HCT116 (cell line): ENCODE data around the gene ZNF138. TPM values are rescaled to one million over a fixed set of nuclear protein-coding genes. Genes with fewer than 3 reads are reported as not detected.

Experiments
- ATAC-seq: fragments of 200-7000 bp; cut with Tn5 transposase; 2 replicates; pipeline ENCODE4 v1.9.1; 2020; ENCODE audit warnings: mild to moderate bottlenecking, moderate library complexity
- BruUV-seq: library from RNA; stranded (reverse); fragments of 400-500 nt; replicated peaks from 2 replicates; lab custom pipeline; 2021; lab: Mats Ljungman, UMichigan
- CTCF ChIA-PET: fragments of 300-600 bp; sonication (Branson Sonifier 250); formaldehyde crosslinking; loops from one replicate; lab custom pipeline; 2021; ENCODE audit warnings: antibody characterized with exemption; lab: Charles Lee
- POLR2A ChIA-PET: fragments of 300-600, 350-600 bp; sonication (Branson Sonifier 250); formaldehyde crosslinking; loops from one replicate; lab custom pipeline; 2021; ENCODE audit warnings: antibody characterized with exemption; lab: Charles Lee
- RAD21 ChIA-PET, 2 experiments: fragments of 300-600 bp; sonication (Branson Sonifier 250); formaldehyde crosslinking; loops; one replicate each; lab custom pipeline; 2023; ENCODE audit warnings: low total read pairs in 2 of 2; ENCODE audit not compliant: uncharacterized antibody in 2 of 2, unreplicated experiment in 2 of 2, low non-redundant PET in 1 of 2; lab: Charles Lee
- DNase-seq: peaks from one replicate; pipeline ENCODE4 v3.0.0-alpha.2; 2010; ENCODE audit warnings: low read depth, low spot score
- H2AFZ ChIP-seq: fragments of 200-600 bp; shearing (Covaris generic), sonication (generic); 2 replicates; pipeline ENCODE4 v1.6.1; 2017; ENCODE audit warnings: low read depth, mixed run types, mixed read lengths, antibody characterized with exemption, low read length; ENCODE audit not compliant: poor library complexity, severe bottlenecking
- H3K27ac ChIP-seq: 2 replicates; pipeline ENCODE4 v1.5.1; 2012; ENCODE audit warnings: low read depth, low read length
- H3K27me3 ChIP-seq: fragments of 200-600 bp; sonication (generic); 2 replicates; pipeline ENCODE4 v1.6.1; 2016; ENCODE audit warnings: mixed run types, low read length, mixed read lengths; ENCODE audit not compliant: insufficient read depth
- H3K36me3 ChIP-seq, 2 experiments: fragments of 200-500 bp in 1 of 2; fragments of 200-600 bp in 1 of 2; sonication (Bioruptor generic) in 1 of 2; sonication (generic) in 1 of 2; 2 replicates each; pipeline versions ENCODE4 v1.5.1 to v1.6.1; 2014 to 2016; ENCODE audit warnings: low read length in 2 of 2, inconsistent platforms in 1 of 2, mixed read lengths in 1 of 2, mixed run types in 1 of 2; ENCODE audit not compliant: insufficient read depth in 2 of 2, control insufficient read depth in 1 of 2
- H3K4me1 ChIP-seq, 2 experiments: fragments of 200-600 bp in 1 of 2; sonication (generic) in 1 of 2; 2 replicates each; pipeline versions ENCODE4 v1.5.1 to v1.6.1; 2012 to 2017; ENCODE audit warnings: low read length in 2 of 2, inconsistent platforms in 1 of 2, mild to moderate bottlenecking in 1 of 2, mixed read lengths in 1 of 2, mixed run types in 1 of 2, moderate library complexity in 1 of 2; ENCODE audit not compliant: insufficient read depth in 2 of 2, control insufficient read depth in 1 of 2
- H3K4me2 ChIP-seq: fragments of 200-600 bp; sonication (generic); 2 replicates; pipeline ENCODE4 v1.6.1; 2017; ENCODE audit warnings: mixed run types, low read length, mixed read lengths
- H3K4me3 ChIP-seq, 2 experiments: fragments of 200-600 bp in 1 of 2; sonication (generic) in 1 of 2; replicated peaks in 1 of 2; 2 replicates each; pipeline ENCODE4 v1.5.1; 2011 to 2016; ENCODE audit warnings: low read length in 2 of 2, control low read depth in 1 of 2, low read depth in 1 of 2, mild to moderate bottlenecking in 1 of 2, mixed read lengths in 1 of 2, mixed run types in 1 of 2
- H3K79me2 ChIP-seq: fragments of 200-600 bp; sonication (generic); 2 replicates; pipeline ENCODE4 v1.6.1; 2017; ENCODE audit warnings: mild to moderate bottlenecking, mixed run types, low read length, moderate library complexity, mixed read lengths; ENCODE audit not compliant: insufficient read depth
- H3K9ac ChIP-seq: fragments of 200-600 bp; sonication (generic); 2 replicates; pipeline ENCODE4 v1.6.1; 2016; ENCODE audit warnings: low read length, mixed read lengths
- H3K9me2 ChIP-seq: fragments of 200-600 bp; sonication (generic), shearing (Covaris generic); 2 replicates; pipeline ENCODE4 v1.6.1; 2017; ENCODE audit warnings: mixed run types, mild to moderate bottlenecking, moderate library complexity; ENCODE audit not compliant: insufficient read depth
- H3K9me3 ChIP-seq, 2 experiments: fragments of 200-500 bp in 1 of 2; fragments of 200-600 bp in 1 of 2; sonication (Bioruptor generic) in 1 of 2; sonication (generic) in 1 of 2; 2 replicates each; pipeline ENCODE4 v1.6.1; 2014 to 2017; ENCODE audit warnings: low read length in 2 of 2, mixed read lengths in 2 of 2, inconsistent platforms in 1 of 2, low read depth in 1 of 2, mild to moderate bottlenecking in 1 of 2, mixed run types in 1 of 2, moderate library complexity in 1 of 2; ENCODE audit not compliant: control insufficient read depth in 1 of 2, insufficient read depth in 1 of 2
- H4K20me1 ChIP-seq: fragments of 200-600 bp; sonication (generic), shearing (Covaris generic); 2 replicates; pipeline ENCODE4 v1.6.1; 2017; ENCODE audit warnings: mixed run types, mild to moderate bottlenecking, moderate library complexity; ENCODE audit not compliant: insufficient read depth
- CBX3 ChIP-seq: IDR thresholded peaks from 2 replicates; pipeline ENCODE4 v1.6.1; 2012; ENCODE audit warnings: low read depth
- ELF1 ChIP-seq: IDR thresholded peaks from 2 replicates; pipeline ENCODE4 v1.6.1; 2012; ENCODE audit warnings: low read depth, borderline replicate concordance
- EZH2 ChIP-seq: fragments of 200-600 bp; sonication (generic); IDR thresholded peaks from 2 replicates; pipeline ENCODE4 v1.6.1; 2017; ENCODE audit warnings: antibody characterized with exemption, mixed run types
- FOSL1 ChIP-seq: IDR thresholded peaks from 2 replicates; pipeline ENCODE4 v1.6.1; 2012; ENCODE audit warnings: low read depth
- JUND ChIP-seq: IDR thresholded peaks from 2 replicates; pipeline ENCODE4 v1.6.1; 2012
- POLR2A ChIP-seq: IDR thresholded peaks from 2 replicates; pipeline ENCODE4 v1.7.0; 2011; ENCODE audit warnings: borderline replicate concordance; ENCODE audit not compliant: insufficient read depth, insufficient read length; ENCODE audit errors: extremely low read depth
- SRF ChIP-seq: IDR thresholded peaks from 2 replicates; pipeline ENCODE4 v1.6.1; 2012; ENCODE audit warnings: low read depth
- TCF7L2 ChIP-seq: IDR thresholded peaks from 2 replicates; pipeline ENCODE4 v1.7.0; 2011; ENCODE audit warnings: borderline replicate concordance, inconsistent platforms; ENCODE audit not compliant: insufficient read depth, insufficient read length; ENCODE audit errors: extremely low read depth
- YY1 ChIP-seq: IDR thresholded peaks from 2 replicates; pipeline ENCODE4 v1.6.1; 2011; ENCODE audit warnings: low read length, low read depth, moderate library complexity, mild to moderate bottlenecking; ENCODE audit not compliant: insufficient replicate concordance; ENCODE audit errors: extremely low read depth
- ZBTB33 ChIP-seq: IDR thresholded peaks from 2 replicates; pipeline ENCODE4 v1.6.1; 2011; ENCODE audit warnings: mild to moderate bottlenecking, low read length, moderate library complexity; ENCODE audit not compliant: insufficient replicate concordance; ENCODE audit errors: extremely low read depth
- ZFX ChIP-seq: fragments of 450-650 bp; IDR thresholded peaks from 2 replicates; pipeline ENCODE4 v1.6.1; 2017
- intact Hi-C: fragments of 100-400 bp; cut with micrococcal nuclease; formaldehyde crosslinking; loops from 2 replicates; pipeline ENCODE4 v1.10.0; 2022
- total RNA-seq: library from RNA; stranded (reverse); gene quantifications from one replicate; pipeline ENCODE4 v1.2.1, GENCODE V29; 2021; ENCODE audit not compliant: unreplicated experiment
- TF ChIP-seq, protein P1 (sequence below): IDR thresholded peaks from 2 replicates; pipeline ENCODE4 v1.6.1; 2012; ENCODE audit warnings: low read depth
- TF ChIP-seq, protein P2 (sequence below): IDR thresholded peaks from 2 replicates; pipeline ENCODE4 v1.6.1; 2012

The ZNF138 gene
- total RNA-seq, 1 experiment from 2014 or later, result 10.1 TPM

DNA sequence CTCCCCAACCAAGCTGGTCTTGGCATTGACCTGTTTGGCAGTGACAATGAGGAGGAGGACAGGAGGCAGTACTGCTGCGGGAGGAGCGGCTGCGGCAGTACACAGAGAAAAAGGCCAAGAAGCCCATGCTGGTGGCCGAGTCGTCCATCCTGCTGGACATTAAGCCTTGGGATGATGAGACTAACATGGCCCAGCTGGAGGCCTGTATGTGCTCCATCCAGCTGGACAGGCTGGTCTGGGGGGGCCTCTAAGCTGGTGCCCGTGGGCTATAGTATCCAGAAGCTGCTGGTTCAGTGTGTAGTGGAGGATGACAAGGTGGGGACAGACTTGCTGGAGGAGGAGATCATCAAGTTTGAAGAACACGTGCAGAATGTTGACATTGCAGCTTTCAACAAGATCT, 69.7 kb downstream of the ZNF138 start:
- no peak for ATAC-seq
- Histone ChIP-seq H3K36me3 (no peaks in the 10 kb centered on the region), H2AFZ (no peak overlapping the region), H3K27me3 (no peaks in the 10 kb centered on the region), H3K4me2 (no peak overlapping the region), H4K20me1 (no peaks in the 10 kb centered on the region), H3K4me1 (no peaks in the 10 kb centered on the region), H3K9ac (no peak overlapping the region), H3K27ac (no peak overlapping the region), H3K9me3 (no peaks in the 10 kb centered on the region), H3K9me2 (no peaks in the 10 kb centered on the region), H3K4me3 (no peak overlapping the region), H3K79me2 (no peaks in the 10 kb centered on the region)
- intact Hi-C loops, result no loop called here
- no peak for DNase-seq
- CTCF ChIA-PET, result no interaction called here
- no TSS peak for BruUV-seq
- RAD21 ChIA-PET, result no interaction called here
- TF ChIP-seq ZFX (no peak), JUND (no peak), ELF1 (no peak), TCF7L2 (no peak), EZH2 (no peak), SRF (no peak), FOSL1 (no peak), YY1 (no peak), POLR2A (no peak), ZBTB33 (no peak), CBX3 (no peak)
- TF ChIP-seq, protein P1, sequence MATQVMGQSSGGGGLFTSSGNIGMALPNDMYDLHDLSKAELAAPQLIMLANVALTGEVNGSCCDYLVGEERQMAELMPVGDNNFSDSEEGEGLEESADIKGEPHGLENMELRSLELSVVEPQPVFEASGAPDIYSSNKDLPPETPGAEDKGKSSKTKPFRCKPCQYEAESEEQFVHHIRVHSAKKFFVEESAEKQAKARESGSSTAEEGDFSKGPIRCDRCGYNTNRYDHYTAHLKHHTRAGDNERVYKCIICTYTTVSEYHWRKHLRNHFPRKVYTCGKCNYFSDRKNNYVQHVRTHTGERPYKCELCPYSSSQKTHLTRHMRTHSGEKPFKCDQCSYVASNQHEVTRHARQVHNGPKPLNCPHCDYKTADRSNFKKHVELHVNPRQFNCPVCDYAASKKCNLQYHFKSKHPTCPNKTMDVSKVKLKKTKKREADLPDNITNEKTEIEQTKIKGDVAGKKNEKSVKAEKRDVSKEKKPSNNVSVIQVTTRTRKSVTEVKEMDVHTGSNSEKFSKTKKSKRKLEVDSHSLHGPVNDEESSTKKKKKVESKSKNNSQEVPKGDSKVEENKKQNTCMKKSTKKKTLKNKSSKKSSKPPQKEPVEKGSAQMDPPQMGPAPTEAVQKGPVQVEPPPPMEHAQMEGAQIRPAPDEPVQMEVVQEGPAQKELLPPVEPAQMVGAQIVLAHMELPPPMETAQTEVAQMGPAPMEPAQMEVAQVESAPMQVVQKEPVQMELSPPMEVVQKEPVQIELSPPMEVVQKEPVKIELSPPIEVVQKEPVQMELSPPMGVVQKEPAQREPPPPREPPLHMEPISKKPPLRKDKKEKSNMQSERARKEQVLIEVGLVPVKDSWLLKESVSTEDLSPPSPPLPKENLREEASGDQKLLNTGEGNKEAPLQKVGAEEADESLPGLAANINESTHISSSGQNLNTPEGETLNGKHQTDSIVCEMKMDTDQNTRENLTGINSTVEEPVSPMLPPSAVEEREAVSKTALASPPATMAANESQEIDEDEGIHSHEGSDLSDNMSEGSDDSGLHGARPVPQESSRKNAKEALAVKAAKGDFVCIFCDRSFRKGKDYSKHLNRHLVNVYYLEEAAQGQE, result no peak
- TF ChIP-seq, protein P2, sequence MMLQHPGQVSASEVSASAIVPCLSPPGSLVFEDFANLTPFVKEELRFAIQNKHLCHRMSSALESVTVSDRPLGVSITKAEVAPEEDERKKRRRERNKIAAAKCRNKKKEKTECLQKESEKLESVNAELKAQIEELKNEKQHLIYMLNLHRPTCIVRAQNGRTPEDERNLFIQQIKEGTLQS, result no peak
- POLR2A ChIA-PET, result no interaction called here
